ENCODE measurements around the gene TAGAP. TPM values are rescaled to one million over a fixed set of nuclear protein-coding genes. Genes with fewer than 3 reads are reported as not detected.
"Not testable (repeated sequence)": the region's sequence is repeated elsewhere in the genome, so short reads cannot be mapped to it uniquely, and the experiment has no call there.

TAGAP gene
- total and polyA plus RNA-seq, 2 donors = 13.9 to 22.3 TPM

- DNase-seq (ENCODE audit: low read depth in 6 of 9, low spot score in 9 of 9) = no peak
- Histone ChIP-seq H3K4me1 (ENCODE audit: control insufficient read depth in 2 of 2, insufficient read depth in 2 of 2, low read length in 2 of 2) (peaks cover 0 to 5% of the 10 kb centered on the region in 2 donors), H3K4me3 (ENCODE audit: low read length in 2 of 2) (no peak overlapping the region), H3K27me3 (ENCODE audit: control insufficient read depth in 2 of 2, insufficient read depth in 1 of 2, low read length in 1 of 2) (no peaks in the 10 kb centered on the region), H3K27ac (ENCODE audit: low read depth in 1 of 2, low read length in 1 of 2) (no peak overlapping the region), H3K9me3 (ENCODE audit: control insufficient read depth in 2 of 2, insufficient read depth in 1 of 2, low read length in 1 of 2) (peaks cover 0 to 7% of the 10 kb centered on the region in 2 donors), H3K36me3 (ENCODE audit: control insufficient read depth in 2 of 2, insufficient read depth in 2 of 2, low read length in 1 of 2) (no peaks in the 10 kb centered on the region)
- WGBS = over 99% methylated on average over 4 of the region's 4 CpGs
Measured at GRCh38 chr6:159012201-159012600, 32.6 kb downstream of the TAGAP start.

GRCh38 chr6:159010037-159010612 is 34.7 kb downstream of the TAGAP start:
- H3K27me3 ChIP-seq (ENCODE audit: control insufficient read depth in 2 of 2, insufficient read depth in 1 of 2, low read length in 1 of 2); H3K27ac ChIP-seq (ENCODE audit: low read depth in 1 of 2, low read length in 1 of 2); H3K4me1 ChIP-seq (ENCODE audit: control insufficient read depth in 2 of 2, insufficient read depth in 2 of 2, low read length in 2 of 2); H3K36me3 ChIP-seq (ENCODE audit: control insufficient read depth in 2 of 2, insufficient read depth in 2 of 2, low read length in 1 of 2); DNase-seq (ENCODE audit: low read depth in 6 of 9, low spot score in 9 of 9); H3K9me3 ChIP-seq (ENCODE audit: control insufficient read depth in 2 of 2, insufficient read depth in 1 of 2, low read length in 1 of 2); H3K4me3 ChIP-seq (ENCODE audit: low read length in 2 of 2): not testable (repeated sequence)
- WGBS = 82% methylated on average over 7 of the region's 7 CpGs

- Histone ChIP-seq H3K4me1 (ENCODE audit: control insufficient read depth in 2 of 2, insufficient read depth in 2 of 2, low read length in 2 of 2) (peaks cover 0 to 5% of the 10 kb centered on the region in 2 donors), H3K4me3 (ENCODE audit: low read length in 2 of 2) (no peak overlapping the region), H3K9me3 (ENCODE audit: control insufficient read depth in 2 of 2, insufficient read depth in 1 of 2, low read length in 1 of 2) (no peaks in the 10 kb centered on the region), H3K27me3 (ENCODE audit: control insufficient read depth in 2 of 2, insufficient read depth in 1 of 2, low read length in 1 of 2) (no peaks in the 10 kb centered on the region), H3K36me3 (ENCODE audit: control insufficient read depth in 2 of 2, insufficient read depth in 2 of 2, low read length in 1 of 2) (no peaks in the 10 kb centered on the region), H3K27ac (ENCODE audit: low read depth in 1 of 2, low read length in 1 of 2) (no peak overlapping the region)
- DNase-seq (ENCODE audit: low read depth in 6 of 9, low spot score in 9 of 9) = peak in 7 of 9 donors; percentile 17 to 68 (median 35)
- 81% methylated on average over 10 of the region's 10 CpGs for WGBS
Measured at GRCh38 chr6:159008656-159009288, 36.0 kb downstream of the TAGAP start.

GRCh38 chr6:159007510-159007909 is 37.3 kb downstream of the TAGAP start:
- 97% methylated on average over 5 of the region's 5 CpGs for WGBS
- Histone ChIP-seq H3K36me3 (ENCODE audit: control insufficient read depth in 2 of 2, insufficient read depth in 2 of 2, low read length in 1 of 2) (no peaks in the 10 kb centered on the region), H3K4me3 (ENCODE audit: low read length in 2 of 2) (no peak overlapping the region), H3K27me3 (ENCODE audit: control insufficient read depth in 2 of 2, insufficient read depth in 1 of 2, low read length in 1 of 2) (no peaks in the 10 kb centered on the region), H3K27ac (ENCODE audit: low read depth in 1 of 2, low read length in 1 of 2) (no peak overlapping the region), H3K9me3 (ENCODE audit: control insufficient read depth in 2 of 2, insufficient read depth in 1 of 2, low read length in 1 of 2) (no peaks in the 10 kb centered on the region), H3K4me1 (ENCODE audit: control insufficient read depth in 2 of 2, insufficient read depth in 2 of 2, low read length in 2 of 2) (peaks cover 0 to 5% of the 10 kb centered on the region in 2 donors)
- no peak for DNase-seq (ENCODE audit: low read depth in 6 of 9, low spot score in 9 of 9)

- Histone ChIP-seq H3K27ac (ENCODE audit: low read depth in 1 of 2, low read length in 1 of 2) (no peak overlapping the region), H3K27me3 (ENCODE audit: control insufficient read depth in 2 of 2, insufficient read depth in 1 of 2, low read length in 1 of 2) (no peaks in the 10 kb centered on the region), H3K4me3 (ENCODE audit: low read length in 2 of 2) (no peak overlapping the region), H3K4me1 (ENCODE audit: control insufficient read depth in 2 of 2, insufficient read depth in 2 of 2, low read length in 2 of 2) (peaks cover 0 to 10% of the 10 kb centered on the region in 2 donors), H3K36me3 (ENCODE audit: control insufficient read depth in 2 of 2, insufficient read depth in 2 of 2, low read length in 1 of 2) (no peaks in the 10 kb centered on the region), H3K9me3 (ENCODE audit: control insufficient read depth in 2 of 2, insufficient read depth in 1 of 2, low read length in 1 of 2) (no peaks in the 10 kb centered on the region)
- DNase-seq (ENCODE audit: low read depth in 6 of 9, low spot score in 9 of 9) = no peak
- WGBS = 95% methylated on average over 5 of the region's 5 CpGs
Measured at GRCh38 chr6:159005436-159005835, 39.4 kb downstream of the TAGAP start.

GRCh38 chr6:159004592-159004991 is 40.2 kb downstream of the TAGAP start:
- no peaks in the 10 kb centered on the region for H3K27me3 ChIP-seq (ENCODE audit: control insufficient read depth in 2 of 2, insufficient read depth in 1 of 2, low read length in 1 of 2)
- DNase-seq (ENCODE audit: low read depth in 6 of 9, low spot score in 9 of 9) = no peak
- no peaks in the 10 kb centered on the region for H3K36me3 ChIP-seq (ENCODE audit: control insufficient read depth in 2 of 2, insufficient read depth in 2 of 2, low read length in 1 of 2)
- H3K9me3 ChIP-seq (ENCODE audit: control insufficient read depth in 2 of 2, insufficient read depth in 1 of 2, low read length in 1 of 2) = no peaks in the 10 kb centered on the region
- no peak overlapping the region for H3K4me3 ChIP-seq (ENCODE audit: low read length in 2 of 2)
- WGBS = 77% methylated on average over 3 of the region's 3 CpGs
- H3K4me1 ChIP-seq (ENCODE audit: control insufficient read depth in 2 of 2, insufficient read depth in 2 of 2, low read length in 2 of 2) = peaks cover 0 to 13% of the 10 kb centered on the region in 2 donors
- H3K27ac ChIP-seq (ENCODE audit: low read depth in 1 of 2, low read length in 1 of 2) = no peak overlapping the region

GRCh38 chr6:159002432-159003155 is 42.2 kb downstream of the TAGAP start:
- H3K36me3 ChIP-seq (ENCODE audit: control insufficient read depth in 2 of 2, insufficient read depth in 2 of 2, low read length in 1 of 2) = no peaks in the 10 kb centered on the region

GRCh38 chr6:158999666-159000403 is 45.0 kb downstream of the TAGAP start, which contains the start of gene RSPH3:
Gene RSPH3 (minus strand): TSS chr6:159000202. CDS start chr6:158999550, 652 bp downstream.
- no peaks in the 10 kb centered on the region for H3K9me3 ChIP-seq (ENCODE audit: control insufficient read depth in 2 of 2, insufficient read depth in 1 of 2, low read length in 1 of 2)
- H3K27me3 ChIP-seq (ENCODE audit: control insufficient read depth in 2 of 2, insufficient read depth in 1 of 2, low read length in 1 of 2) = no peaks in the 10 kb centered on the region
- whole genome bisulfite sequencing = under 1% methylated on average over 50 of the region's 50 CpGs
- H3K27ac ChIP-seq (ENCODE audit: low read depth in 1 of 2, low read length in 1 of 2) = peak within 1 kb of the TSS; percentile 79 to 84
- H3K4me3 ChIP-seq (ENCODE audit: low read length in 2 of 2) = peak within 1 kb of the TSS; percentile 80 to 89
- peaks cover 2 to 14% of the 10 kb centered on the region in 2 donors for H3K4me1 ChIP-seq (ENCODE audit: control insufficient read depth in 2 of 2, insufficient read depth in 2 of 2, low read length in 2 of 2)
- no peaks in the 10 kb centered on the region for H3K36me3 ChIP-seq (ENCODE audit: control insufficient read depth in 2 of 2, insufficient read depth in 2 of 2, low read length in 1 of 2)
- DNase-seq (ENCODE audit: low read depth in 6 of 9, low spot score in 9 of 9) = peak; percentile 69 to 94 (median 85)

More at GRCh38 chr6:159002432-159003155, 42.2 kb downstream of the TAGAP start:
- no peak for DNase-seq (ENCODE audit: low read depth in 6 of 9, low spot score in 9 of 9)
- 97% methylated on average over 12 of the region's 12 CpGs for WGBS
- H3K4me3 ChIP-seq (ENCODE audit: low read length in 2 of 2) = no peak overlapping the region
- no peaks in the 10 kb centered on the region for H3K27me3 ChIP-seq (ENCODE audit: control insufficient read depth in 2 of 2, insufficient read depth in 1 of 2, low read length in 1 of 2)
- peaks cover 2 to 14% of the 10 kb centered on the region in 2 donors for H3K4me1 ChIP-seq (ENCODE audit: control insufficient read depth in 2 of 2, insufficient read depth in 2 of 2, low read length in 2 of 2)
- no peaks in the 10 kb centered on the region for H3K9me3 ChIP-seq (ENCODE audit: control insufficient read depth in 2 of 2, insufficient read depth in 1 of 2, low read length in 1 of 2)
- H3K27ac ChIP-seq (ENCODE audit: low read depth in 1 of 2, low read length in 1 of 2) = no peak overlapping the region

Data from thymus (tissue), 11 donors.